C4-2B (cell line): ENCODE measurements around the gene PHF2.

Source experiments
- CTCF ChIP-seq: fragments of 450-650 bp; conservative IDR thresholded peaks from 2 replicates; pipeline ENCODE4 v1.5.1; 2017; ENCODE audit warnings: mild to moderate bottlenecking
- ZFX ChIP-seq: fragments of 450-650 bp; IDR thresholded peaks from 2 replicates; pipeline ENCODE4 v1.6.1; 2017

- TF ChIP-seq CTCF (no peak), ZFX (no peak)
Measured at GRCh38 chr9:93662952-93663572, 86.7 kb downstream of the PHF2 start.
